Progenitor cell of endocrine pancreas (in vitro differentiated cells): ENCODE results near the gene APOC3. TPM values are rescaled to one million over a fixed set of nuclear protein-coding genes. Genes with fewer than 3 reads are reported as not detected.

Source experiments
- DNase-seq: peaks from one replicate; pipeline ENCODE4 v3.0.0; 2021; ENCODE audit warnings: low spot score; ENCODE audit not compliant: unreplicated experiment
- H3K27ac Mint-ChIP-seq: 2 replicates; pipeline ENCODE4 v1.8.0; 2021; ENCODE audit warnings: mild to moderate bottlenecking, moderate library complexity, mixed read lengths
- H3K27me3 Mint-ChIP-seq: 2 replicates; pipeline ENCODE4 v1.8.0; 2021; ENCODE audit warnings: mixed read lengths
- H3K36me3 Mint-ChIP-seq: 2 replicates; pipeline ENCODE4 v1.8.0; 2022; ENCODE audit warnings: mixed read lengths; ENCODE audit not compliant: insufficient read depth
- H3K4me1 Mint-ChIP-seq: 2 replicates; pipeline ENCODE4 v1.8.0; 2021; ENCODE audit warnings: low read depth, mixed read lengths
- H3K4me3 Mint-ChIP-seq: 2 replicates; pipeline ENCODE4 v1.8.0; 2021; ENCODE audit warnings: low read depth, mild to moderate bottlenecking, moderate library complexity, mixed read lengths
- H3K9me3 Mint-ChIP-seq: 2 replicates; pipeline ENCODE4 v1.8.0; 2021; ENCODE audit warnings: low read depth, mixed read lengths
- CTCF ChIP-seq: fragments of 200-600 bp; sonication (generic); IDR thresholded peaks from one replicate; pipeline ENCODE4 v1.5.0; 2021; ENCODE audit warnings: antibody characterized with exemption, mild to moderate bottlenecking; ENCODE audit not compliant: unreplicated experiment
- total RNA-seq: library from RNA; stranded (reverse); gene quantifications from 2 replicates; pipeline ENCODE4 v1.2.1, GENCODE V29; 2021

Gene APOC3
- total RNA-seq, 1 donor from 2014 or later: 16.3 TPM

GRCh38 chr11:116851626-116852025, 21.9 kb downstream of the APOC3 start:
- DNase-seq: no peak
- Mint-ChIP-seq H3K36me3 (peaks cover 21% of the 10 kb centered on the region), H3K27me3 (no peaks in the 10 kb centered on the region), H3K9me3 (no peaks in the 10 kb centered on the region), H3K27ac (peak overlapping the region; percentile 3), H3K4me3 (no peak overlapping the region), H3K4me1 (peaks cover 6% of the 10 kb centered on the region)
- no peak for TF ChIP-seq CTCF

GRCh38 chr11:116852261-116853031, 22.7 kb downstream of the APOC3 start:
- Mint-ChIP-seq H3K27ac (peak overlapping the region; percentile 75), H3K4me1 (peaks cover 6% of the 10 kb centered on the region)
- no peak for TF ChIP-seq CTCF

GRCh38 chr11:116853461-116854073, 23.9 kb downstream of the APOC3 start:
- no peak for TF ChIP-seq CTCF
- H3K36me3 Mint-ChIP-seq: peaks cover 25% of the 10 kb centered on the region
- no peaks in the 10 kb centered on the region for H3K9me3 Mint-ChIP-seq
- no peak for DNase-seq
- no peaks in the 10 kb centered on the region for H3K27me3 Mint-ChIP-seq
- peaks cover 6% of the 10 kb centered on the region for H3K4me1 Mint-ChIP-seq
- no peak overlapping the region for H3K4me3 Mint-ChIP-seq
- no peak overlapping the region for H3K27ac Mint-ChIP-seq

More at GRCh38 chr11:116852261-116853031, 22.7 kb downstream of the APOC3 start:
- no peaks in the 10 kb centered on the region for H3K27me3 Mint-ChIP-seq
- no peak for DNase-seq
- H3K9me3 Mint-ChIP-seq: no peaks in the 10 kb centered on the region
- peaks cover 24% of the 10 kb centered on the region for H3K36me3 Mint-ChIP-seq
- H3K4me3 Mint-ChIP-seq: no peak overlapping the region

- no peaks in the 10 kb centered on the region for H3K27me3 Mint-ChIP-seq
- no peak overlapping the region for H3K4me3 Mint-ChIP-seq
- no peaks in the 10 kb centered on the region for H3K9me3 Mint-ChIP-seq
- no peak for DNase-seq
- no peak for TF ChIP-seq CTCF
- H3K36me3 Mint-ChIP-seq: peaks cover 28% of the 10 kb centered on the region
- peaks cover 6% of the 10 kb centered on the region for H3K4me1 Mint-ChIP-seq
- H3K27ac Mint-ChIP-seq: no peak overlapping the region
Observed at GRCh38 chr11:116855413-116855812, 25.7 kb downstream of the APOC3 start.

- no peaks in the 10 kb centered on the region for H3K27me3 Mint-ChIP-seq
- DNase-seq: no peak
- peaks cover 4% of the 10 kb centered on the region for H3K4me1 Mint-ChIP-seq
- no peaks in the 10 kb centered on the region for H3K9me3 Mint-ChIP-seq
- no peak overlapping the region for H3K4me3 Mint-ChIP-seq
- no peak for TF ChIP-seq CTCF
- H3K27ac Mint-ChIP-seq: no peak overlapping the region
- peaks cover 33% of the 10 kb centered on the region for H3K36me3 Mint-ChIP-seq
Observed at GRCh38 chr11:116856423-116856822, 26.7 kb downstream of the APOC3 start.
